Small intestine (tissue), 7 donors: ENCODE data around the gene ATXN2L. TPM values are rescaled to one million over a fixed set of nuclear protein-coding genes. Genes with fewer than 3 reads are reported as not detected.

Source experiments
- DNase-seq, 2 donors: peaks; one replicate each; pipeline versions ENCODE4 v3.0.0 to v3.0.0-alpha.2; 2013
- FAIRE-seq: peaks from 2 replicates; lab custom pipeline; 2012; peaks lifted over from hg19 to GRCh38; lab: Jason Lieb, UNC
- H3K27ac ChIP-seq, 3 donors: one replicate each; pipeline ENCODE4 v1.5.1; 2013; ENCODE audit warnings: low read length in 2 of 3, mild to moderate bottlenecking in 2 of 3, control low read depth in 1 of 3, inconsistent platforms in 1 of 3, low read depth in 1 of 3, moderate library complexity in 1 of 3
- H3K27me3 ChIP-seq, 3 donors: one replicate each; pipeline ENCODE4 v1.6.1; 2013; ENCODE audit warnings: low read length in 3 of 3, inconsistent platforms in 1 of 3; ENCODE audit not compliant: control insufficient read depth in 3 of 3, insufficient read depth in 3 of 3
- H3K36me3 ChIP-seq, 3 donors: one replicate each; pipeline ENCODE4 v1.6.1; 2013; ENCODE audit warnings: low read length in 3 of 3, inconsistent platforms in 1 of 3, low read depth in 1 of 3, mild to moderate bottlenecking in 1 of 3, moderate library complexity in 1 of 3; ENCODE audit not compliant: control insufficient read depth in 3 of 3, insufficient read depth in 2 of 3
- H3K4me1 ChIP-seq, 3 donors: one replicate each; pipeline ENCODE4 v1.6.1; 2013; ENCODE audit warnings: low read length in 2 of 3, inconsistent platforms in 1 of 3, low read depth in 1 of 3, mild to moderate bottlenecking in 1 of 3, moderate library complexity in 1 of 3; ENCODE audit not compliant: control insufficient read depth in 3 of 3, insufficient read depth in 2 of 3
- H3K4me3 ChIP-seq, 3 donors: one replicate each; pipeline ENCODE4 v1.5.1; 2013; ENCODE audit warnings: low read length in 3 of 3, control low read depth in 1 of 3, inconsistent platforms in 1 of 3, low read depth in 1 of 3, mild to moderate bottlenecking in 1 of 3, moderate library complexity in 1 of 3
- H3K9me3 ChIP-seq, 2 donors: one replicate each; pipeline ENCODE4 v1.6.1; 2013; ENCODE audit warnings: low read depth in 1 of 2, low read length in 1 of 2; ENCODE audit not compliant: control insufficient read depth in 2 of 2, insufficient read depth in 1 of 2
- WGBS, 3 donors: extraction: QIAGEN DNeasy Blood & Tissue Kit; methylation state at CpG; one replicate each; pipeline ENCODE4 v1.1.7; 2013; 5-methylcytosine and 5-hydroxymethylcytosine counted together
- polyA plus RNA-seq, 4 donors: library from polyadenylated mRNA; stranded (reverse) in 3 of 4; unstranded in 1 of 4; fragments of 200-250 nt in 3 of 4; fragments of 120-200 nt in 1 of 4; gene quantifications; one replicate each; pipeline versions ENCODE4 v1.2.1 to v1.2.3, GENCODE V29; 2013
- donor health status: healthy with polysubstance abuse.
- donor health status: control.
- donor health status: control.
- donor health status: Bipolar disorder and iron deficiency.
- donor health status: healthy.

ATXN2L gene
- polyA plus RNA-seq, 4 donors = 51.9 to 114 (median 65.1) TPM

GRCh38 chr16:28882551-28883160 lies 59.9 kb downstream of the ATXN2L start:
- H3K9me3 ChIP-seq = no peaks in the 10 kb centered on the region
- 39 to 52% (median 47%) methylated on average over 21 to 24 of the region's 24 CpGs for WGBS, 3 donors
- H3K4me3 ChIP-seq = no peak overlapping the region
- FAIRE-seq (no peak), DNase-seq (no peak)
- no peak overlapping the region for H3K27ac ChIP-seq
- H3K4me1 ChIP-seq = peaks cover 5 to 20% (median 8%) of the 10 kb centered on the region in 3 donors
- peaks cover 0 to 21% (median 0%) of the 10 kb centered on the region in 3 donors for H3K27me3 ChIP-seq
- peaks cover 0 to 7% (median 0%) of the 10 kb centered on the region in 3 donors for H3K36me3 ChIP-seq

- Histone ChIP-seq H3K4me1 (peaks cover 5 to 20% (median 8%) of the 10 kb centered on the region in 3 donors), H3K9me3 (no peaks in the 10 kb centered on the region), H3K4me3 (no peak overlapping the region), H3K27ac (no peak overlapping the region), H3K27me3 (peaks cover 0 to 21% (median 0%) of the 10 kb centered on the region in 3 donors), H3K36me3 (peaks cover 0 to 7% (median 0%) of the 10 kb centered on the region in 3 donors)
- FAIRE-seq (no peak), DNase-seq (no peak)
- 64 to 68% (median 68%) methylated on average over 23 to 25 of the region's 25 CpGs for WGBS, 3 donors
These were observed 60.6 kb downstream of the ATXN2L start for GRCh38 chr16:28883221-28883996.

- H3K27me3 ChIP-seq = peaks cover 0 to 16% (median 0%) of the 10 kb centered on the region in 3 donors
- H3K36me3 ChIP-seq = peaks cover 0 to 11% (median 0%) of the 10 kb centered on the region in 3 donors
- DNase-seq (no peak), FAIRE-seq (no peak)
- WGBS, 3 donors = 91 to 98% (median 94%) methylated on average over 6 of the region's 6 CpGs
- no peaks in the 10 kb centered on the region for H3K9me3 ChIP-seq
- no peak overlapping the region for H3K4me3 ChIP-seq
- H3K27ac ChIP-seq = no peak overlapping the region
- peaks cover 3 to 15% (median 7%) of the 10 kb centered on the region in 3 donors for H3K4me1 ChIP-seq
These were observed 61.2 kb downstream of the ATXN2L start for GRCh38 chr16:28884045-28884444.

Other genes starting within 250 kb of the ATXN2L start
- 100 to 1,000 TPM in 2 of 4 donors, 10 to 100 TPM in 1, 1 to 10 TPM in 1; 6.5 to 321 (median 123) TPM for gene SULT1A2, start 225.9 kb upstream of the ATXN2L start, polyA plus RNA-seq
- gene SULT1A1, start 213.0 kb upstream of the ATXN2L start, polyA plus RNA-seq = 100 to 1,000 TPM in 2 of 4 donors, 10 to 100 TPM in 2; 69.7 to 710 (median 271) TPM
- 1 to 10 TPM in 1 of 4 donors, under 1 TPM in 1, not detected in 2; 0.03 to 2.2 TPM for gene NPIPB8, start 184.9 kb upstream of the ATXN2L start, polyA plus RNA-seq
- 100 to 1,000 TPM; 430 to 869 (median 564) TPM for gene EIF3C, start 111.5 kb upstream of the ATXN2L start, polyA plus RNA-seq
- 1 to 10 TPM in 1 of 4 donors, under 1 TPM in 1, not detected in 2; 0.10 to 3.6 TPM for gene NPIPB9, start 71.2 kb upstream of the ATXN2L start, polyA plus RNA-seq
- gene TUFM, start 23.3 kb downstream of the ATXN2L start, polyA plus RNA-seq = 100 to 1,000 TPM; 145 to 293 (median 212) TPM
- 10 to 100 TPM; 26.2 to 76.0 (median 42.5) TPM for gene SH2B1, start 40.8 kb downstream of the ATXN2L start, polyA plus RNA-seq
- 1 to 10 TPM in 3 of 4 donors, under 1 TPM in 1; 0.90 to 4.2 (median 3.0) TPM for gene ATP2A1, start 55.5 kb downstream of the ATXN2L start, polyA plus RNA-seq
- 10 to 100 TPM; 26.5 to 55.7 (median 29.8) TPM for gene RABEP2, start 102.2 kb downstream of the ATXN2L start, polyA plus RNA-seq
- 1 to 10 TPM in 2 of 4 donors, under 1 TPM in 1, not detected in 1; 0.81 to 2.4 (median 1.1) TPM for gene CD19, start 109.0 kb downstream of the ATXN2L start, polyA plus RNA-seq
- gene NFATC2IP, start 127.9 kb downstream of the ATXN2L start, polyA plus RNA-seq = 10 to 100 TPM; 16.5 to 53.0 (median 22.5) TPM
- gene SPNS1, start 151.8 kb downstream of the ATXN2L start, polyA plus RNA-seq = 10 to 100 TPM; 41.7 to 68.8 (median 59.1) TPM
- gene LAT, start 162.1 kb downstream of the ATXN2L start, polyA plus RNA-seq = 10 to 100 TPM in 3 of 4 donors, 1 to 10 TPM in 1; 7.5 to 19.2 (median 12.1) TPM